Cardiac muscle cell (in vitro differentiated cells and primary cell): ENCODE results near the gene PCDHB1. TPM values are rescaled to one million over a fixed set of nuclear protein-coding genes. Genes with fewer than 3 reads are reported as not detected.

Experiments
- DNase-seq, 2 donors: peaks; one replicate each; pipeline versions ENCODE4 v3.0.0 to v3.0.0-alpha.2; 2010 to 2017; ENCODE audit warnings: low read depth in 1 of 2, low spot score in 1 of 2
- H3K27ac ChIP-seq: fragments of 200-600 bp; sonication (generic); 2 replicates; pipeline ENCODE4 v1.5.1; 2016
- H3K27me3 ChIP-seq: fragments of 200-600 bp; sonication (generic); 2 replicates; pipeline ENCODE4 v1.6.0; 2016; ENCODE audit warnings: control low read depth
- H3K36me3 ChIP-seq: fragments of 200-600 bp; sonication (generic); 2 replicates; pipeline ENCODE4 v1.5.1; 2016; ENCODE audit warnings: control low read depth
- H3K4me1 ChIP-seq: fragments of 200-600 bp; sonication (generic); 2 replicates; pipeline ENCODE4 v1.8.1; 2017; ENCODE audit warnings: low read depth, mild to moderate bottlenecking, mixed run types
- H3K4me3 ChIP-seq: fragments of 200-600 bp; sonication (generic); 2 replicates; pipeline ENCODE4 v1.5.1; 2016; ENCODE audit warnings: mild to moderate bottlenecking
- H3K9me3 ChIP-seq: fragments of 200-600 bp; sonication (generic); 2 replicates; pipeline ENCODE4 v1.5.1; 2017; ENCODE audit warnings: low read depth, mild to moderate bottlenecking, control low read depth
- polyA plus RNA-seq: library from polyadenylated mRNA; unstranded; fragments of >200 nt; fragmentation: Nextera tagmentation; extraction: Ambion mirVana; gene quantifications from 2 replicates; pipeline ENCODE4 v1.2.1, GENCODE V29; 2016
- total RNA-seq: library from RNA; depleted of rRNA; stranded (reverse); fragments of >200 nt; gene quantifications from 2 replicates; pipeline ENCODE4 v1.2.3, GENCODE V29; 2016
- TF ChIP-seq, protein P1 (sequence below): IDR thresholded peaks from 2 replicates; pipeline ENCODE4 v1.5.1; 2012; ENCODE audit warnings: low read depth, mild to moderate bottlenecking, low read length

Gene PCDHB1
- total and polyA plus RNA-seq, 2 experiments from 2014 or later: 0.03 TPM; not detected in 1

DNA sequence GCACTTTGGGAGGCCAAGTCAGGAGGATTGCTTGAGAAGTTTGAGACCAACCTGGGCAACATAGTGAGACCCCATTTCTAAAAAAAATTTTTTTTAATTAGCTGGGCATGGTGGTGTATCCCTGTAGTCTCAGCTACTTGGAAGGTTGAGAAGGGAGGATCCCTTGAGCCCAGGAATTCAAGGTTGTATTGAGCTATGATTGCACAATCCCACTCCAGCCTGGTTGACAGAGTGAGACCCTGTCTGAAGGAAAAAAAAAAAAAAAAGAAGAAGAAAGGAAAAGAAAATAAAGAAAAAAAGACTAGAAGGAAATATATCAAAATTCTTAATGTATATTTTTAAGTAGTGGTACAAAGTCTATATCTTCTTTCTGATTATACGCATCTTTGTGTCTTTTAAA, 28.8 kb upstream of the PCDHB1 start:
- Histone ChIP-seq H3K4me1 (peaks cover 17% of the 10 kb centered on the region), H3K9me3 (no peaks in the 10 kb centered on the region), H3K27me3 (no peaks in the 10 kb centered on the region), H3K36me3 (no peaks in the 10 kb centered on the region), H3K4me3 (no peak overlapping the region), H3K27ac (no peak overlapping the region)
- no peak for DNase-seq
- TF ChIP-seq, protein P1, sequence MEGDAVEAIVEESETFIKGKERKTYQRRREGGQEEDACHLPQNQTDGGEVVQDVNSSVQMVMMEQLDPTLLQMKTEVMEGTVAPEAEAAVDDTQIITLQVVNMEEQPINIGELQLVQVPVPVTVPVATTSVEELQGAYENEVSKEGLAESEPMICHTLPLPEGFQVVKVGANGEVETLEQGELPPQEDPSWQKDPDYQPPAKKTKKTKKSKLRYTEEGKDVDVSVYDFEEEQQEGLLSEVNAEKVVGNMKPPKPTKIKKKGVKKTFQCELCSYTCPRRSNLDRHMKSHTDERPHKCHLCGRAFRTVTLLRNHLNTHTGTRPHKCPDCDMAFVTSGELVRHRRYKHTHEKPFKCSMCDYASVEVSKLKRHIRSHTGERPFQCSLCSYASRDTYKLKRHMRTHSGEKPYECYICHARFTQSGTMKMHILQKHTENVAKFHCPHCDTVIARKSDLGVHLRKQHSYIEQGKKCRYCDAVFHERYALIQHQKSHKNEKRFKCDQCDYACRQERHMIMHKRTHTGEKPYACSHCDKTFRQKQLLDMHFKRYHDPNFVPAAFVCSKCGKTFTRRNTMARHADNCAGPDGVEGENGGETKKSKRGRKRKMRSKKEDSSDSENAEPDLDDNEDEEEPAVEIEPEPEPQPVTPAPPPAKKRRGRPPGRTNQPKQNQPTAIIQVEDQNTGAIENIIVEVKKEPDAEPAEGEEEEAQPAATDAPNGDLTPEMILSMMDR: no peak

DNA sequence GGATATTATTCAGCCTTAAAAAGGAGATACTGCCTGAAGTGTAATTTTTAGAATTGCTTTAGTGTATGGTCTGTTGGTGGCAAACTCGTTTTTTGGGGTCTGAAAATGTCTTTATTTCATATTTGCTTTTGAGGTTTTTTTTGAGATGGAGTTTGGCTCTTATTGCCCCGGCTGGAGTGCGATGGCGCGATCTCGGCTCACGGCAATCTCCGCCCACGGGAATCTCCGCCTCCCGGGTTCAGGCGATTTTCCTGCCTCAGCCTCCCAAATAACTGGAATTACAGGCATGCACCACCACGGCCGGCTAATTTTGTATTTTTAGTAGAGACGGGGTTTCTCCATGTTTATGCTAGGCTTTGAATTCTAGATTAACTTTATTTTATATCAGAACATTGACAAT, 20.2 kb upstream of the PCDHB1 start:
- peaks cover 21% of the 10 kb centered on the region for H3K4me1 ChIP-seq
- no peak overlapping the region for H3K4me3 ChIP-seq
- DNase-seq: no peak
- H3K27me3 ChIP-seq: no peaks in the 10 kb centered on the region
- no peak overlapping the region for H3K27ac ChIP-seq
- TF ChIP-seq, protein P1: no peak
- H3K36me3 ChIP-seq: no peaks in the 10 kb centered on the region
- H3K9me3 ChIP-seq: no peaks in the 10 kb centered on the region

DNA sequence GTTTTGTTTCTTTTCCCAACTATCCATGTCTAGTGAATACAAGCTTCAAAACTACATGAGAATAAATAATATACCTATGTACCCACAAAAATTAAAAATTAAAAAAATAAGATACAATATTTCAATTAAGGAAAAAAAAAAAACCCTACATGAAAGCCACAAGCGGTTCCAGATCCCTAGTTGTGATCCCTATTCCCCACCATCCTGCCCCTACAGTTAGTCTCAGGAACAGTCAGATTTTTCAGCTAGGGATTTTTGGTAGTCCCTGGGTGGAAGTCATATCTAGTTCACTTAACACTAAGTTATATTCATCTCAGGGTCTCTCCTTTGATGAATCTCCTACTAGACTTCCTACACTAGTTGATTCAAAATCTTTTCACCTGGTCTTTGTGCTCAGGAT, 18.5 kb upstream of the PCDHB1 start:
- Histone ChIP-seq H3K9me3 (no peaks in the 10 kb centered on the region), H3K27me3 (no peaks in the 10 kb centered on the region), H3K36me3 (no peaks in the 10 kb centered on the region), H3K4me3 (no peak overlapping the region), H3K27ac (no peak overlapping the region), H3K4me1 (peaks cover 5% of the 10 kb centered on the region)
- no peak for DNase-seq
- TF ChIP-seq, protein P1: no peak

DNA sequence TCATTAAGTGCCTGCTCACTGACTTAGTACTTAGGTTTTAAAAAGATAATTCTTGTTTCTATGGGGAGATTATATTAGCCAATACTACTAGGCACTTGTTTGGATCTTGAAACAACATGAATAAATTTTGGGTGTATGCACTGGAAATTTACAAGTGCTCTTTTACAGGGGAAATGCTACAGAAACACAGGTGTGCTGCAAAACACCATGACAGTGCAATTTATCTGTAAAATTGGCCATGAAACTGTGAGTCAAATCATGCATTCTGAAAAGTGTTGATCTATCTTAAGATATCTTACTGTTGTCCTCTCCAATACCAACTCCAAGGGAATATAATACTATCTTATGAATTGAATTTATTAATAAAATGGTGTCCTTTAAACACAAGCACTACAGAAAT, 12.1 kb upstream of the PCDHB1 start:
- H3K4me3 ChIP-seq: no peak overlapping the region

DNA sequence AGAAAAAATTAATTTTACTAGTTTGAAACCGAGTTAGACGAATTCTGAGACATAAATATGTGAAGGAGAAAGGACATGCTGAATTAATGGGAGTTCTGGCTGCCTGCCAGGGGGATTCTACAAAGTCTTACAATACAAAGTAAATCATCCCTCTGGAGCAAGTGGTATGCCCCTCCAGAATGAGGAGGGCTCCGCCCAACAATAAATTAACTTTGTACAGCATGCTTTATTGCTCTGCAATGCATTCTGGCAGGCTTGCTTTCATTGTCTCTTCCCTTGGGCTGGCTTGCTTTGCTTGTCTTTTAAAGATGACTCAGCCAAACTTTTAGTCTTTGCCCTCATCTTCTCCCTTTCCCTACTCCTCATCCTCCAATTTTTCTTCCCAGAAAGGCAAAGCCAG, 11.7 kb upstream of the PCDHB1 start:
- H3K27me3 ChIP-seq: no peaks in the 10 kb centered on the region
- TF ChIP-seq, protein P1: no peak
- peak overlapping the region; percentile 64 for H3K4me3 ChIP-seq
- no peaks in the 10 kb centered on the region for H3K36me3 ChIP-seq
- no peaks in the 10 kb centered on the region for H3K9me3 ChIP-seq
- no peaks in the 10 kb centered on the region for H3K4me1 ChIP-seq
- H3K27ac ChIP-seq: no peak overlapping the region
- DNase-seq: no peak

More for the DNA sequence above, 12.1 kb upstream of the PCDHB1 start:
- H3K27me3 ChIP-seq: no peaks in the 10 kb centered on the region
- no peaks in the 10 kb centered on the region for H3K9me3 ChIP-seq
- H3K27ac ChIP-seq: no peak overlapping the region
- no peaks in the 10 kb centered on the region for H3K4me1 ChIP-seq
- no peak for DNase-seq
- no peaks in the 10 kb centered on the region for H3K36me3 ChIP-seq
- TF ChIP-seq, protein P1: no peak
